Stimulated activated CD8-positive, alpha-beta memory T cell treated with anti-CD3 and anti-CD28 coated beads, Interleukin-2, amount 100 ng/mL, for 48 hours (primary cell): ENCODE data around the gene AMDHD2.
A peak's percentile ranks its signal among the peaks of the same experiment; 100 is the strongest.

ENCODE experiments used
- DNase-seq, 2 donors: peaks; one replicate each; pipeline ENCODE4 v3.0.0-alpha.2; 2020; ENCODE audit warnings: low read depth in 2 of 2

Gene AMDHD2

GRCh38 chr16:2516391-2517240 lies 3.6 kb upstream of the AMDHD2 start:
- DNase-seq: no peak

GRCh38 chr16:2517954-2518605 lies 2.1 kb upstream of the AMDHD2 start:
- no peak for DNase-seq

GRCh38 chr16:2518823-2519710 lies 1.1 kb upstream of the AMDHD2 start:
- DNase-seq: no peak

- DNase-seq: no peak
These were observed 475 bp upstream of the AMDHD2 start for GRCh38 chr16:2519711-2520080.

- DNase-seq: no peak
These were observed 787 bp downstream of the AMDHD2 start for GRCh38 chr16:2520784-2521531.

- DNase-seq: no peak
These were observed 3.6 kb downstream of the AMDHD2 start for GRCh38 chr16:2523801-2524231.

- no peak for DNase-seq
These were observed 4.3 kb downstream of the AMDHD2 start for GRCh38 chr16:2524339-2524938.

GRCh38 chr16:2526135-2526534 lies 6.0 kb downstream of the AMDHD2 start:
- no peak for DNase-seq

- DNase-seq: no peak
These were observed 7.1 kb downstream of the AMDHD2 start for GRCh38 chr16:2527071-2527783.

GRCh38 chr16:2527784-2528100 lies 7.6 kb downstream of the AMDHD2 start:
- DNase-seq: no peak

- DNase-seq: no peak
These were observed 8.2 kb downstream of the AMDHD2 start for GRCh38 chr16:2528161-2529060.

GRCh38 chr16:2529061-2529931 lies 9.1 kb downstream of the AMDHD2 start:
- DNase-seq: no peak

- DNase-seq: no peak
These were observed 9.9 kb downstream of the AMDHD2 start for GRCh38 chr16:2529961-2530628.

- DNase-seq: no peak
These were observed 10.6 kb downstream of the AMDHD2 start for GRCh38 chr16:2530629-2531318.

GRCh38 chr16:2531371-2531695 lies 11.2 kb downstream of the AMDHD2 start, which contains the start of gene CEMP1:
TSS of gene CEMP1 (minus strand) at chr16:2531408. CDS start at chr16:2531073, 335 bp downstream.
- DNase-seq: no peak

- peak; percentile 97 to 98 for DNase-seq
These were observed 11.7 kb downstream of the AMDHD2 start for GRCh38 chr16:2531696-2532493.
